ENCODE data around the gene RFC4. TPM values are rescaled to one million over a fixed set of nuclear protein-coding genes. Genes with fewer than 3 reads are reported as not detected.

RFC4 gene
- total and polyA plus RNA-seq, 2 of the 8 experiments (the other 6 are each of a cell fraction or from before 2014, with no cell fraction given): 21.8 to 86.9 TPM

DNA sequence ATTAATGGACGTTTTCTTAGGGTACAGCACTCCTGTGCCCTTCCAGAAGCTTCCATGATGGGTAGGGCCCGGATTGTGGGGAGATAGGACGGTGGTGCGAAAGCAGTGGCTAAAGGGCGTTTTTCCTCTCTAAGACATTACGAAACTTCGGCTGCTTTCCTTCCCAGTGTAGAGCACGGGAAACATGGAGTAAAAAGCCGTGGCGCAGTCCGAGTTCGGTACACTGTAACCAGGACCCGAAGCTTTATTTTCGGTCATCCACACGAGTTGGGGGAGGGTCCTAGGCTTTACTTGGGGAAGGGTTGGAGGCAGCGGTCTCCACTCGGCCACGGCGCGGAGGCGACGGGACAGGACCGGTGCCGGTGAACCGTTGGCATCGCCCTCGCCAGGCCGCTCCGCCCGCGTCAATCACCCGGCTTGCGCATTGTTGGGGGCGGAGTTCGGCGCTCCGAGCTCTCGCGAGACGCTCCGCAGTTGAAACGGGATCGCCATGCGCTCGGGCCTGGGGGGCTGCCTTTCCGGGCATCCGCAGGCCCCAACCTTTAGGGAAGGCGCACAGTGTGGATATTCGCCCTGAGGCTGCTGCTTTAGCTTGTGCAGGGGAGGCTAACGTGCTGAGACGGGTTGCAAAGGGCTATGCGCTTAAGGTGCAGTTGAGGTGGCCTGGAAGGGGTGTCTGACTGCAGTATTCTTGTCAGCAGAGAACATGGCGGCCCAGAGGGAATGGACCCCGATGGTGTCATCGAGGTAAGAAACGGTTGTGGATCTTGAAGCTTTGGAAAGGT, 22.4 kb downstream of the RFC4 start (continued):
- TF ChIP-seq EP300 (IDR thresholded peaks at IDR 0.05; ENCODE audit: borderline replicate concordance in 1 of 2, low read depth in 2 of 2, low read length in 2 of 2): no peak
- no peak for TF ChIP-seq POU5F1 (IDR thresholded peaks at IDR 0.05; ENCODE audit: low read depth, low read length)
- TF ChIP-seq TCF12 (IDR thresholded peaks at IDR 0.05; ENCODE audit: low read depth, low read length): no peak
- TF ChIP-seq CBX8 (IDR thresholded peaks at IDR 0.05; ENCODE audit: borderline replicate concordance, low read depth, low read length): no peak
- no peak; the same call in 1 of the 2 replicates for TF ChIP-seq RBBP5 (IDR thresholded peaks at IDR 0.05; ENCODE audit: borderline replicate concordance, low read depth, low read length)
- TF ChIP-seq RAD21 (IDR thresholded peaks at IDR 0.05 in 1 of 2, conservative IDR thresholded peaks at IDR 0.05 in 1 of 2; ENCODE audit: low read depth in 2 of 2, low read length in 2 of 2): no peak
- no peak for TF ChIP-seq HDAC6 (IDR thresholded peaks at IDR 0.05; ENCODE audit: low read depth, low read length)
- TF ChIP-seq ASH2L (IDR thresholded peaks at IDR 0.05; ENCODE audit: low read length): no peak
- peak; percentile 71 for TF ChIP-seq BRCA1 (IDR thresholded peaks at IDR 0.05; ENCODE audit: low read depth, low read length)
- TF ChIP-seq SIRT6 (IDR thresholded peaks at IDR 0.05; ENCODE audit: low read length): peak; percentile 68
- peak; percentile 95 for TF ChIP-seq CHD2 (IDR thresholded peaks at IDR 0.05; ENCODE audit: low read length)
- TF ChIP-seq KDM1A (IDR thresholded peaks at IDR 0.05; ENCODE audit: borderline replicate concordance, low read length): no peak
- no peak for TF ChIP-seq JUND (IDR thresholded peaks at IDR 0.05; ENCODE audit: low read length)
- TF ChIP-seq MAFK (IDR thresholded peaks at IDR 0.05; ENCODE audit: low read depth, low read length): no peak
- TF ChIP-seq CEBPB (IDR thresholded peaks at IDR 0.05; ENCODE audit: low read depth, low read length): no peak
- TF ChIP-seq SUZ12 (IDR thresholded peaks at IDR 0.05; ENCODE audit: low read length): no peak
- no peak for TF ChIP-seq RXRA (IDR thresholded peaks at IDR 0.05; ENCODE audit: insufficient read depth, low read depth, low read length)
- no peak for TF ChIP-seq EZH2 (IDR thresholded peaks at IDR 0.05; ENCODE audit: low read depth, low read length, severe bottlenecking)
- 0 out of 2 replicates have a peak, but pooled peaks have one; percentile 2 for TF ChIP-seq CREB1 (IDR thresholded peaks at IDR 0.05)
- TF ChIP-seq, protein P1, sequence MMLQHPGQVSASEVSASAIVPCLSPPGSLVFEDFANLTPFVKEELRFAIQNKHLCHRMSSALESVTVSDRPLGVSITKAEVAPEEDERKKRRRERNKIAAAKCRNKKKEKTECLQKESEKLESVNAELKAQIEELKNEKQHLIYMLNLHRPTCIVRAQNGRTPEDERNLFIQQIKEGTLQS (IDR thresholded peaks at IDR 0.05; ENCODE audit: insufficient read depth, low read depth, low read length): no peak
- TF ChIP-seq HDAC2 (IDR thresholded peaks at IDR 0.05; ENCODE audit: borderline replicate concordance in 1 of 2, low read depth in 2 of 2, low read length in 2 of 2): 0 out of 4 replicates have a peak, but pooled peaks of 1 of the 2 experiments have one; percentile 59
- peak in 1 of 2 experiments; percentile 72; a peak in 2 of 3 replicates for TF ChIP-seq POLR2A (IDR thresholded peaks at IDR 0.05; ENCODE audit: control extremely low read depth in 1 of 2, low read depth in 2 of 2, low read length in 2 of 2)
- TF ChIP-seq RNF2 (IDR thresholded peaks at IDR 0.05; ENCODE audit: borderline replicate concordance, low read depth, low read length, missing control alignments, poor library complexity, severe bottlenecking): no peak

All from H1 (cell line).